ENCODE data around the gene CPSF4L. TPM values are rescaled to one million over a fixed set of nuclear protein-coding genes. Genes with fewer than 3 reads are reported as not detected.

Gene CPSF4L, protein sequence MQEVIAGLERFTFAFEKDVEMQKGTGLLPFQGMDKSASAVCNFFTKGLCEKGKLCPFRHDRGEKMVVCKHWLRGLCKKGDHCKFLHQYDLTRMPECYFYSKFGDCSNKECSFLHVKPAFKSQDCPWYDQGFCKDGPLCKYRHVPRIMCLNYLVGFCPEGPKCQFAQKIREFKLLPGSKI
- 0.13 and 0.17 TPM in 2 replicates for polyA plus RNA-seq (2011; rRNA removed)
- not detected in 2 replicates for polyA plus RNA-seq (2012; cell fraction: cytosol; rRNA removed)
- polyA plus RNA-seq (2012; cell fraction: nucleus; rRNA removed), result 0.27 TPM in 1 of 2 replicates, not detected in the other
- polyA plus RNA-seq (2017; fragmentation: RNase III; extraction: RNeasy Plus Mini Kit Qiagen cat#74134 plus additional on column Dnase treatment), result not detected in 3 replicates
- polyA minus RNA-seq (2011; rRNA and poly(A)+ RNA removed), result not detected in 2 replicates

DNA sequence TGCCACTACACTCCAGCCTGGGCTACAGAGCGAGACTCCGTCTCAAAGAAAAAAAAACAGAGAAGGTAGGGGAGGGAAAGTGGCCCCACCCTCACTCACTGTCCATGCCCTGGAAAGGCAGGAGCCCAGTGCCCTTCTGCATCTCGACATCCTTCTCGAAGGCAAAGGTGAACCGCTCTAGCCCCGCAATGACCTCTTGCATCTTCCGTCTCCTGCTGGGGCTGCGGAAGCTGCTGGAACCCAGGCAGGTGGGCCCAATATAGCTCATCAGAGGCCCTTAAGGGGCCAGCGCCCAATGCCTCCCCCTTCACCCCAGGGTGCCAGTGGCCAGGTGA, at the start of gene CPSF4L:
Gene CPSF4L, minus strand, starts transcription at position 264 of the 335 bp plus-strand sequence. Its CDS starts 62 bp downstream, at position 202.
- H3K4me3 ChIP-seq, result no peak within 1 kb of the TSS
- peak within 1 kb of the TSS in 1 of 2 experiments; percentile 27; a peak in 1 of 6 replicates for H3K27ac ChIP-seq
- H3K4me1 ChIP-seq, result no peaks in the 10 kb centered on the region
- 83% methylated on average over 9 of the region's 9 CpGs for WGBS (ENCODE audit: missing lambda C conversion rate)
- FAIRE-seq (no peak), ATAC-seq (no peak), DNase-seq (ENCODE audit: low read depth in 1 of 2, low spot score in 1 of 2) (no peak)
- no peaks in the 10 kb centered on the region for H3K9me3 ChIP-seq
- CTCF ChIA-PET, result interaction anchor here (1.9 to 24.4 kb wide), 3 partner anchors 12 to 109 kb away, joined by 5 to 975 read pairs (median 6); no protein-coding TSS in a partner anchor
- POLR2A ChIA-PET, result no interaction called here
- H3K4me2 ChIP-seq, result no peak within 1 kb of the TSS
- no peak for TF ChIP-seq JUNB (IDR thresholded peaks at IDR 0.05)
- TF ChIP-seq, protein P1, sequence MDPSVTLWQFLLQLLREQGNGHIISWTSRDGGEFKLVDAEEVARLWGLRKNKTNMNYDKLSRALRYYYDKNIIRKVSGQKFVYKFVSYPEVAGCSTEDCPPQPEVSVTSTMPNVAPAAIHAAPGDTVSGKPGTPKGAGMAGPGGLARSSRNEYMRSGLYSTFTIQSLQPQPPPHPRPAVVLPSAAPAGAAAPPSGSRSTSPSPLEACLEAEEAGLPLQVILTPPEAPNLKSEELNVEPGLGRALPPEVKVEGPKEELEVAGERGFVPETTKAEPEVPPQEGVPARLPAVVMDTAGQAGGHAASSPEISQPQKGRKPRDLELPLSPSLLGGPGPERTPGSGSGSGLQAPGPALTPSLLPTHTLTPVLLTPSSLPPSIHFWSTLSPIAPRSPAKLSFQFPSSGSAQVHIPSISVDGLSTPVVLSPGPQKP (IDR thresholded peaks at IDR 0.05; ENCODE audit: low read depth, low read length), result no peak
- TF ChIP-seq CHD2 (IDR thresholded peaks at IDR 0.05; ENCODE audit: low read length, partially characterized antibody), result no peak
- no peak for TF ChIP-seq SREBF2 (IDR thresholded peaks at IDR 0.05)
- TF ChIP-seq HOXB13 (CRISPR knock-in tag; IDR thresholded peaks at IDR 0.05; ENCODE audit: low read depth), result no peak
- TF ChIP-seq TP53 (CRISPR knock-in tag; IDR thresholded peaks at IDR 0.05), result no peak
- no peak for TF ChIP-seq EHF (CRISPR knock-in tag; IDR thresholded peaks at IDR 0.05)
- TF ChIP-seq ZSCAN20 (CRISPR knock-in tag; IDR thresholded peaks at IDR 0.05), result no peak

GRCh38 chr17:73311428-73311780, 49.7 kb upstream of the CPSF4L start:
- H3K27ac ChIP-seq, result peak overlapping the region; percentile 95 to 96
- POLR2A ChIA-PET, result interaction anchor here (0.6 to 4.5 kb wide), 15 partner anchors 9 to 720 kb away, joined by 3 to 28 read pairs (median 4); no protein-coding TSS in a partner anchor
- peak; percentile 35 for ATAC-seq
- no peaks in the 10 kb centered on the region for H3K9me3 ChIP-seq
- H3K4me3 ChIP-seq, result peak overlapping the region; percentile 77
- CTCF ChIA-PET, result interaction anchor here (0.7 to 29.0 kb wide), 23 partner anchors 9 to 586 kb away, joined by 3 to 385 read pairs (median 8); no protein-coding TSS in a partner anchor
- no peak for DNase-seq (ENCODE audit: low read depth in 1 of 2, low spot score in 1 of 2)
- peaks cover 38% of the 10 kb centered on the region for H3K4me1 ChIP-seq
- TF ChIP-seq TP53 (CRISPR knock-in tag; IDR thresholded peaks at IDR 0.05), result 0 out of 2 replicates have a peak, but pooled peaks have one; percentile 31
- TF ChIP-seq KDM1A (IDR thresholded peaks at IDR 0.05; ENCODE audit: low read depth), result no peak
- TF ChIP-seq PHF8 (IDR thresholded peaks at IDR 0.05; ENCODE audit: borderline replicate concordance, low read depth), result 0 out of 2 replicates have a peak, but pooled peaks have one; percentile 43
- no peak for TF ChIP-seq POLR2A (IDR thresholded peaks at IDR 0.05; ENCODE audit: low read length)
- no peak for FAIRE-seq
- H3K4me2 ChIP-seq, result peak overlapping the region; percentile 91
- 1% methylated on average over 14 of the region's 38 CpGs for WGBS (ENCODE audit: missing lambda C conversion rate)

DNA sequence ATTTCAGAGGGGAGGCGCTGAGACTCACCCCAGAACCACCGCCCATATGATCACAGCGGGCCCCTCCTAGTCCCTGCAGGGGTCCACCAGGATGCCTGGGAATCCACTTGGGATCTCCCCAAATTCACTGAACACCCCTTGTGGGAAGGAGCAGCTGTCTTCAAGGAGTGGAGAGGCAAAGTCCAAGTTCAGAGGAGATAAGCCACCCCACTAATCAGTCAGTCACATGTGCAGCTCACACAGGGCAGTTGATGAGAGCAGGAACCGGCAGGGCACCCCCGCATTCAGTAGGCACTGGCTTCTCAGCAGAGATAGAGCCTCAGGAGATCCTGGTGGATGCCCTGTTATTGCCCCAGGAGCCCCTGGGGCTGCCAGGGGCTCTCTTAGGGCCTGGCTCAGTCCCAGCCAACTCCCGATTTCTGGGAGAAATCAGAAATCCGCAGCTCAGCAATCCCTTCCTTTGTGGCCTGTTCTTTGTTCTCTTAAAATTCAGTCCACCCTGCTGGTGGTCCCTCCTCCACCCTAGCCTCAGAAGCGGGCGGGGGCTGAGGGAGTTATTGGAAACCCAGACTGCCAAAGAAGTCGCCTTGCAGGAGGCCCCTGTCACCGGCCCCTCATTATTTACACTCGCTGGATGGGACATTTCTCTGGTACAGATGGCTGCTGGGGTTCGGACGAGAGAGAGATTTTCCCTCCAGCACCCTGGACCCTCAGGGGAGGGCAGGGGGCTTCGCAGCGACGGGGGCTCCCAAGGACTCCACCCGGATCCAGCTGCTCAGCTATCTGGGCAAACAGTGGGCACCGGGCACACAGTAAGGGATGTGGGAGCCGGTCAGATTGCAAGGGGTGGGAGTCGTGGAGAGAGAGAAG, 48.3 kb upstream of the CPSF4L start:
- CTCF ChIA-PET, result interaction anchor here (0.5 to 29.0 kb wide), 25 partner anchors 10 to 585 kb away, joined by 3 to 385 read pairs (median 7); no protein-coding TSS in a partner anchor
- 5% methylated on average over 21 of the region's 21 CpGs for WGBS (ENCODE audit: missing lambda C conversion rate)
- peak; percentile 2; a peak in 1 of 6 replicates for ATAC-seq
- peaks cover 52% of the 10 kb centered on the region for H3K4me1 ChIP-seq
- peak overlapping the region; percentile 77 for H3K4me3 ChIP-seq
- FAIRE-seq, result no peak
- DNase-seq (ENCODE audit: low read depth in 1 of 2, low spot score in 1 of 2), result no peak
- H3K4me2 ChIP-seq, result peak overlapping the region; percentile 91
- POLR2A ChIA-PET, result interaction anchor here (0.5 to 5.0 kb wide), 12 partner anchors 11 to 717 kb away, joined by 3 to 28 read pairs (median 4); no protein-coding TSS in a partner anchor
- H3K9me3 ChIP-seq, result no peaks in the 10 kb centered on the region
- H3K27ac ChIP-seq, result peak overlapping the region; percentile 95 to 96
- TF ChIP-seq, protein P2, sequence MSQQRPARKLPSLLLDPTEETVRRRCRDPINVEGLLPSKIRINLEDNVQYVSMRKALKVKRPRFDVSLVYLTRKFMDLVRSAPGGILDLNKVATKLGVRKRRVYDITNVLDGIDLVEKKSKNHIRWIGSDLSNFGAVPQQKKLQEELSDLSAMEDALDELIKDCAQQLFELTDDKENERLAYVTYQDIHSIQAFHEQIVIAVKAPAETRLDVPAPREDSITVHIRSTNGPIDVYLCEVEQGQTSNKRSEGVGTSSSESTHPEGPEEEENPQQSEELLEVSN (IDR thresholded peaks at IDR 0.05; ENCODE audit: borderline replicate concordance, low read depth), result no peak
- TF ChIP-seq MAZ (IDR thresholded peaks at IDR 0.05; ENCODE audit: borderline replicate concordance, low read depth, low read length) (no peak), ATOH8 (CRISPR knock-in tag; IDR thresholded peaks at IDR 0.05; ENCODE audit: low read depth) (no peak), POLR2A (IDR thresholded peaks at IDR 0.05; ENCODE audit: low read length) (no peak), MAX (IDR thresholded peaks at IDR 0.05) (peak; percentile 48; the same call in 1 of the 2 replicates), SMC3 (IDR thresholded peaks at IDR 0.05) (no peak), HOXB5 (CRISPR knock-in tag; IDR thresholded peaks at IDR 0.05) (no peak), CTCF (IDR thresholded peaks at IDR 0.05) (no peak), EHMT2 (IDR thresholded peaks at IDR 0.05; ENCODE audit: low read depth) (no peak), CBX2 (IDR thresholded peaks at IDR 0.05; ENCODE audit: borderline replicate concordance, low read depth) (no peak), ZSCAN20 (CRISPR knock-in tag; IDR thresholded peaks at IDR 0.05) (no peak), GATA3 (IDR thresholded peaks at IDR 0.05; ENCODE audit: borderline replicate concordance) (0 out of 2 replicates have a peak, but pooled peaks have one; percentile 8), USF2 (IDR thresholded peaks at IDR 0.05) (peak; percentile 43; the same call in 1 of the 2 replicates), HDAC2 (IDR thresholded peaks at IDR 0.05) (no peak), MAFK (IDR thresholded peaks at IDR 0.05; ENCODE audit: partially characterized antibody) (no peak), NFE2L2 (conservative IDR thresholded peaks at IDR 0.05; ENCODE audit: low read length) (no peak)

All from A549 (cell line).